NCI-H2107 treated with DMSO at 0.1 percent for 48 hours (cell line): ENCODE data around the gene PITPNC1.
"Not testable (repeated sequence)": the region's sequence is repeated elsewhere in the genome, so short reads cannot be mapped to it uniquely, and the experiment has no call there.

ENCODE experiments used
- DNase-seq: peaks from one replicate; lab custom pipeline; 2025; ENCODE audit not compliant: unreplicated experiment; lab: John Stamatoyannopoulos, UW

PITPNC1 gene

GRCh38 chr17:67504182-67504581 is 127.1 kb downstream of the PITPNC1 start:
- DNase-seq = no peak

GRCh38 chr17:67506966-67507365 is 129.9 kb downstream of the PITPNC1 start:
- DNase-seq = no peak

GRCh38 chr17:67509390-67510287 is 132.6 kb downstream of the PITPNC1 start:
- no peak for DNase-seq

- DNase-seq = no peak
Measured at GRCh38 chr17:67511012-67511411, 133.9 kb downstream of the PITPNC1 start.

- DNase-seq = no peak
Measured at GRCh38 chr17:67511804-67512203, 134.7 kb downstream of the PITPNC1 start.

- DNase-seq = no peak
Measured at GRCh38 chr17:67514998-67515397, 137.9 kb downstream of the PITPNC1 start.

- DNase-seq = no peak
Measured at GRCh38 chr17:67515490-67516083, 138.5 kb downstream of the PITPNC1 start.

- DNase-seq = not testable (repeated sequence)
Measured at GRCh38 chr17:67516571-67516970, 139.5 kb downstream of the PITPNC1 start.

- no peak for DNase-seq
Measured at GRCh38 chr17:67517325-67517724, 140.2 kb downstream of the PITPNC1 start.

- DNase-seq = no peak
Measured at GRCh38 chr17:67518876-67519275, 141.8 kb downstream of the PITPNC1 start.

- no peak for DNase-seq
Measured at GRCh38 chr17:67519801-67520251, 142.7 kb downstream of the PITPNC1 start.

GRCh38 chr17:67520252-67520906 is 143.3 kb downstream of the PITPNC1 start:
- DNase-seq = peak; percentile 37

- DNase-seq = peak; percentile 74
Measured at GRCh38 chr17:67520916-67521774, 144.1 kb downstream of the PITPNC1 start.

- DNase-seq = no peak
Measured at GRCh38 chr17:67521775-67522069, 144.6 kb downstream of the PITPNC1 start.

- DNase-seq = no peak
Measured at GRCh38 chr17:67523101-67523500, 146.0 kb downstream of the PITPNC1 start.

GRCh38 chr17:67525239-67526135 is 148.4 kb downstream of the PITPNC1 start:
- no peak for DNase-seq

GRCh38 chr17:67526700-67527099 is 149.6 kb downstream of the PITPNC1 start:
- no peak for DNase-seq

- peak; percentile 13 for DNase-seq
Measured at GRCh38 chr17:67528751-67529436, 151.8 kb downstream of the PITPNC1 start.

- no peak for DNase-seq
Measured at GRCh38 chr17:67531291-67531690, 154.2 kb downstream of the PITPNC1 start.
